ENCODE results near the gene SGCA. TPM values are rescaled to one million over a fixed set of nuclear protein-coding genes. Genes with fewer than 3 reads are reported as not detected.

SGCA gene
- total and polyA plus RNA-seq, 9 of the 15 experiments (the other 6 are each of a cell fraction or from before 2014, with no cell fraction given): not detected

DNA sequence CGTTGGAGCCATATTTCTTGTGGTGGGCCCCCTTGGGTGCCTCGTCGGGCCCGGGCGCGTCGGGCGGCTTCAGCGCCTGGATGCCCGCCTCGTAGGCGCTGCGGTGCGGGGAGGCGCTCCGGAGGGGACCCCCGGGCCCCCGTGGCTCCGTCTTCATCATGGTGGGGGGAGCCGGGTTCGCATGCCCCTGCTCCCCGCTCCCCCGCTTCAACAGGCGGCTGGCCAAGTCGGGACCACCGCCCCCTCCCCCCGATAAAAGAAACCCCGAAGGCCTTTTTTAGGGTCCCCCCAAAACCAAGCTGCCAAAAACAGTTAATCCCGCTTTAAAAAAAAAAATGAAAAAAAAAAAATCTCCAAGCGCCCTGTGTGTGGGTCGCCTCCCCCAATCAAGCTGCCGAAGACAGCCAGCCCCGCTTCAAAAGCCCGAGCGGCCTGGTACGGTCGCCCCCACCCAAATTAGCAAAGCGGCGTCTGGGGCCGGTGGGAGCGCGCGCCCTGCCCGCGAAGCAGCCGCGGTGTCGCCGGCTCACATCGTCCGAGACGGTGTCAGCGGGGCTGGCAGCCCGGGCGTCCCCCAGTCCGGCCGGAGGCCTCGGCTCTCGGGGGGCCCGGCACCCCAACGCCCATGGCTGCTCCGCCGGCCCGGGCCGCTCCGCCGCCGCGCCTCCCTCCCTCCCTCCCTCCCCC is 15.3 kb upstream of the SGCA start, which contains the start of gene PPP1R9B (continued):
- TF ChIP-seq, protein P1, sequence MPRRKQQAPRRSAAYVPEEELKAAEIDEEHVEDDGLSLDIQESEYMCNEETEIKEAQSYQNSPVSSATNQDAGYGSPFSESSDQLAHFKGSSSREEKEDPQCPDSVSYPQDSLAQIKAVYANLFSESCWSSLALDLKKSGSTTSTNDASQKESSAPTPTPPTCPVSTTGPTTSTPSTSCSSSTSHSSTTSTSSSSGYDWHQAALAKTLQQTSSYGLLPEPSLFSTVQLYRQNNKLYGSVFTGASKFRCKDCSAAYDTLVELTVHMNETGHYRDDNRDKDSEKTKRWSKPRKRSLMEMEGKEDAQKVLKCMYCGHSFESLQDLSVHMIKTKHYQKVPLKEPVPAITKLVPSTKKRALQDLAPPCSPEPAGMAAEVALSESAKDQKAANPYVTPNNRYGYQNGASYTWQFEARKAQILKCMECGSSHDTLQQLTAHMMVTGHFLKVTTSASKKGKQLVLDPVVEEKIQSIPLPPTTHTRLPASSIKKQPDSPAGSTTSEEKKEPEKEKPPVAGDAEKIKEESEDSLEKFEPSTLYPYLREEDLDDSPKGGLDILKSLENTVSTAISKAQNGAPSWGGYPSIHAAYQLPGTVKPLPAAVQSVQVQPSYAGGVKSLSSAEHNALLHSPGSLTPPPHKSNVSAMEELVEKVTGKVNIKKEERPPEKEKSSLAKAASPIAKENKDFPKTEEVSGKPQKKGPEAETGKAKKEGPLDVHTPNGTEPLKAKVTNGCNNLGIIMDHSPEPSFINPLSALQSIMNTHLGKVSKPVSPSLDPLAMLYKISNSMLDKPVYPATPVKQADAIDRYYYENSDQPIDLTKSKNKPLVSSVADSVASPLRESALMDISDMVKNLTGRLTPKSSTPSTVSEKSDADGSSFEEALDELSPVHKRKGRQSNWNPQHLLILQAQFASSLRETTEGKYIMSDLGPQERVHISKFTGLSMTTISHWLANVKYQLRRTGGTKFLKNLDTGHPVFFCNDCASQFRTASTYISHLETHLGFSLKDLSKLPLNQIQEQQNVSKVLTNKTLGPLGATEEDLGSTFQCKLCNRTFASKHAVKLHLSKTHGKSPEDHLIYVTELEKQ (CRISPR knock-in tag; IDR thresholded peaks at IDR 0.05): no peak
- no peak for TF ChIP-seq TEAD4 (IDR thresholded peaks at IDR 0.05; ENCODE audit: low read length)
- no peak for TF ChIP-seq TEAD4 (CRISPR knock-in tag; IDR thresholded peaks at IDR 0.05; ENCODE audit: borderline replicate concordance)
- TF ChIP-seq, protein P2, sequence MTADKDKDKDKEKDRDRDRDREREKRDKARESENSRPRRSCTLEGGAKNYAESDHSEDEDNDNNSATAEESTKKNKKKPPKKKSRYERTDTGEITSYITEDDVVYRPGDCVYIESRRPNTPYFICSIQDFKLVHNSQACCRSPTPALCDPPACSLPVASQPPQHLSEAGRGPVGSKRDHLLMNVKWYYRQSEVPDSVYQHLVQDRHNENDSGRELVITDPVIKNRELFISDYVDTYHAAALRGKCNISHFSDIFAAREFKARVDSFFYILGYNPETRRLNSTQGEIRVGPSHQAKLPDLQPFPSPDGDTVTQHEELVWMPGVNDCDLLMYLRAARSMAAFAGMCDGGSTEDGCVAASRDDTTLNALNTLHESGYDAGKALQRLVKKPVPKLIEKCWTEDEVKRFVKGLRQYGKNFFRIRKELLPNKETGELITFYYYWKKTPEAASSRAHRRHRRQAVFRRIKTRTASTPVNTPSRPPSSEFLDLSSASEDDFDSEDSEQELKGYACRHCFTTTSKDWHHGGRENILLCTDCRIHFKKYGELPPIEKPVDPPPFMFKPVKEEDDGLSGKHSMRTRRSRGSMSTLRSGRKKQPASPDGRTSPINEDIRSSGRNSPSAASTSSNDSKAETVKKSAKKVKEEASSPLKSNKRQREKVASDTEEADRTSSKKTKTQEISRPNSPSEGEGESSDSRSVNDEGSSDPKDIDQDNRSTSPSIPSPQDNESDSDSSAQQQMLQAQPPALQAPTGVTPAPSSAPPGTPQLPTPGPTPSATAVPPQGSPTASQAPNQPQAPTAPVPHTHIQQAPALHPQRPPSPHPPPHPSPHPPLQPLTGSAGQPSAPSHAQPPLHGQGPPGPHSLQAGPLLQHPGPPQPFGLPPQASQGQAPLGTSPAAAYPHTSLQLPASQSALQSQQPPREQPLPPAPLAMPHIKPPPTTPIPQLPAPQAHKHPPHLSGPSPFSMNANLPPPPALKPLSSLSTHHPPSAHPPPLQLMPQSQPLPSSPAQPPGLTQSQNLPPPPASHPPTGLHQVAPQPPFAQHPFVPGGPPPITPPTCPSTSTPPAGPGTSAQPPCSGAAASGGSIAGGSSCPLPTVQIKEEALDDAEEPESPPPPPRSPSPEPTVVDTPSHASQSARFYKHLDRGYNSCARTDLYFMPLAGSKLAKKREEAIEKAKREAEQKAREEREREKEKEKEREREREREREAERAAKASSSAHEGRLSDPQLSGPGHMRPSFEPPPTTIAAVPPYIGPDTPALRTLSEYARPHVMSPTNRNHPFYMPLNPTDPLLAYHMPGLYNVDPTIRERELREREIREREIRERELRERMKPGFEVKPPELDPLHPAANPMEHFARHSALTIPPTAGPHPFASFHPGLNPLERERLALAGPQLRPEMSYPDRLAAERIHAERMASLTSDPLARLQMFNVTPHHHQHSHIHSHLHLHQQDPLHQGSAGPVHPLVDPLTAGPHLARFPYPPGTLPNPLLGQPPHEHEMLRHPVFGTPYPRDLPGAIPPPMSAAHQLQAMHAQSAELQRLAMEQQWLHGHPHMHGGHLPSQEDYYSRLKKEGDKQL (CRISPR knock-in tag; IDR thresholded peaks at IDR 0.05; ENCODE audit: borderline replicate concordance): no peak
- no peak for TF ChIP-seq RUNX1 (IDR thresholded peaks at IDR 0.05; ENCODE audit: low read depth)
- no peak for TF ChIP-seq ZNF316 (IDR thresholded peaks at IDR 0.05)
- TF ChIP-seq KAT2B (IDR thresholded peaks at IDR 0.05; ENCODE audit: low read depth, low read length): no peak
- TF ChIP-seq MTA2 (IDR thresholded peaks at IDR 0.05; ENCODE audit: low read depth): no peak
- no peak for TF ChIP-seq SMAD1 (IDR thresholded peaks at IDR 0.05; ENCODE audit: low read depth, low read length, partially characterized antibody)
- no peak for TF ChIP-seq XRCC4 (IDR thresholded peaks at IDR 0.05; ENCODE audit: extremely low read depth, insufficient read depth, insufficient read length)
- no peak for TF ChIP-seq ZNF436 (CRISPR knock-in tag; IDR thresholded peaks at IDR 0.05)
- no peak for TF ChIP-seq TGIF2 (CRISPR knock-in tag; IDR thresholded peaks at IDR 0.05)
- no peak for TF ChIP-seq NFATC3 (IDR thresholded peaks at IDR 0.05)
